Endometrium (tissue), 2 donors: Measurements from ENCODE around the gene DCTN4.
"Not testable (repeated sequence)": the region's sequence is repeated elsewhere in the genome, so short reads cannot be mapped to it uniquely, and the experiment has no call there.

ENCODE experiments used
- FAIRE-seq: peaks from 2 replicates; lab custom pipeline; 2012; peaks lifted over from hg19 to GRCh38; lab: Jason Lieb, UNC
- donor health status: control.
- donor health status: control.

The DCTN4 gene

GRCh38 chr5:150778517-150779396 is 19.9 kb upstream of the DCTN4 start, which contains the start of gene SMIM3:
Gene SMIM3 (plus strand): TSS chr5:150778757. CDS start chr5:150795441, 16,684 bp downstream.
- FAIRE-seq: no peak

GRCh38 chr5:150778088-150778516 is 19.3 kb upstream of the DCTN4 start:
- no peak for FAIRE-seq

GRCh38 chr5:150777685-150778084 is 18.9 kb upstream of the DCTN4 start:
- FAIRE-seq: no peak

GRCh38 chr5:150774145-150774544 is 15.3 kb upstream of the DCTN4 start:
- FAIRE-seq: no peak

GRCh38 chr5:150771034-150771795 is 12.4 kb upstream of the DCTN4 start:
- FAIRE-seq: no peak

- FAIRE-seq: no peak
Measured at GRCh38 chr5:150766251-150766650, 7.4 kb upstream of the DCTN4 start.

GRCh38 chr5:150765799-150766169 is 7.0 kb upstream of the DCTN4 start:
- FAIRE-seq: no peak

GRCh38 chr5:150765011-150765798 is 6.4 kb upstream of the DCTN4 start:
- FAIRE-seq: no peak

- no peak for FAIRE-seq
Measured at GRCh38 chr5:150764530-150764929, 5.7 kb upstream of the DCTN4 start.

GRCh38 chr5:150763023-150763769 is 4.4 kb upstream of the DCTN4 start:
- no peak for FAIRE-seq

- no peak for FAIRE-seq
Measured at GRCh38 chr5:150762211-150762610, 3.4 kb upstream of the DCTN4 start.

GRCh38 chr5:150759334-150759583 is 442 bp upstream of the DCTN4 start:
- FAIRE-seq: no peak

GRCh38 chr5:150758203-150758530 is 650 bp downstream of the DCTN4 start:
- no peak for FAIRE-seq

- FAIRE-seq: no peak
Measured at GRCh38 chr5:150757087-150757649, 1.6 kb downstream of the DCTN4 start.

- FAIRE-seq: no peak
Measured at GRCh38 chr5:150753863-150754262, 5.0 kb downstream of the DCTN4 start.

- no peak for FAIRE-seq
Measured at GRCh38 chr5:150753463-150753862, 5.4 kb downstream of the DCTN4 start.

- no peak for FAIRE-seq
Measured at GRCh38 chr5:150751096-150751891, 7.5 kb downstream of the DCTN4 start.

GRCh38 chr5:150750469-150750868 is 8.3 kb downstream of the DCTN4 start:
- no peak for FAIRE-seq

GRCh38 chr5:150743142-150743488 is 15.7 kb downstream of the DCTN4 start:
- not testable (repeated sequence) for FAIRE-seq

- FAIRE-seq: not testable (repeated sequence)
Measured at GRCh38 chr5:150742455-150743141, 16.2 kb downstream of the DCTN4 start.
